HEK293 (cell line): ENCODE measurements around the gene AP1G2.

Experiments
- CTCF ChIA-PET: fragments of 350-600 bp; formaldehyde crosslinking; extraction: SDS; loops from one replicate; lab custom pipeline; 2021; ENCODE audit warnings: antibody characterized with exemption; lab: Yijun Ruan, JAX
- POLR2A ChIA-PET: fragments of 300-600 bp; formaldehyde crosslinking; extraction: SDS; loops from one replicate; lab custom pipeline; 2020; ENCODE audit warnings: antibody characterized with exemption, inconsistent platforms; lab: Yijun Ruan, JAX
- H3K27ac ChIP-seq: fragments of 200-500 bp; sonication (Bioruptor generic); 2 replicates; pipeline ENCODE4 v1.5.1; 2014; ENCODE audit warnings: low read depth, low read length, control low read depth, inconsistent platforms; ENCODE audit errors: extremely low read depth
- H3K36me3 ChIP-seq, 2 experiments: fragments of 200-500 bp in 1 of 2; sonication (Bioruptor generic) in 1 of 2; 1 replicate in 1 of 2; 2 replicates in 1 of 2; pipeline ENCODE4 v1.5.1; 2014 to 2017; ENCODE audit warnings: inconsistent platforms in 2 of 2, low read length in 2 of 2; ENCODE audit not compliant: control insufficient read depth in 2 of 2, insufficient read depth in 1 of 2
- H3K4me1 ChIP-seq: fragments of 200-500 bp; sonication (Bioruptor generic); 2 replicates; pipeline ENCODE4 v1.5.1; 2014; ENCODE audit warnings: mild to moderate bottlenecking, low read length, inconsistent platforms; ENCODE audit not compliant: control insufficient read depth, insufficient read depth
- H3K4me3 ChIP-seq: 2 replicates; pipeline ENCODE4 v1.5.1; 2011; ENCODE audit warnings: low read depth, mild to moderate bottlenecking, control low read depth, low read length, moderate library complexity
- H3K9me3 ChIP-seq: fragments of 200-500 bp; sonication (Bioruptor generic); 2 replicates; pipeline ENCODE4 v1.5.1; 2014; ENCODE audit warnings: low read depth, low read length, inconsistent platforms; ENCODE audit not compliant: control insufficient read depth, insufficient read depth
- GFI1B ChIP-seq: fragments of 450-650 bp; formaldehyde crosslinking; IDR thresholded peaks from 2 replicates; pipeline ENCODE4 v1.5.1; 2016; ENCODE audit warnings: missing biosample characterization, missing genetic modification characterization
- GLIS2 ChIP-seq: fragments of 450-650 bp; formaldehyde crosslinking; IDR thresholded peaks from 2 replicates; pipeline ENCODE4 v1.5.1; 2016; ENCODE audit warnings: missing biosample characterization, missing genetic modification characterization
- KLF8 ChIP-seq: fragments of 450-650 bp; formaldehyde crosslinking; IDR thresholded peaks from 2 replicates; pipeline ENCODE4 v1.5.1; 2016; ENCODE audit warnings: missing biosample characterization, missing genetic modification characterization
- MZF1 ChIP-seq: fragments of 450-650 bp; formaldehyde crosslinking; IDR thresholded peaks from 2 replicates; pipeline ENCODE4 v1.5.1; 2017; ENCODE audit warnings: missing biosample characterization, missing genetic modification characterization, borderline replicate concordance
- OVOL3 ChIP-seq: fragments of 450-650 bp; formaldehyde crosslinking; IDR thresholded peaks from 2 replicates; pipeline ENCODE4 v1.5.1; 2016; ENCODE audit warnings: missing biosample characterization, missing genetic modification characterization
- RBAK ChIP-seq: fragments of 450-650 bp; formaldehyde crosslinking; IDR thresholded peaks from 2 replicates; pipeline ENCODE4 v1.5.1; 2016; ENCODE audit warnings: missing biosample characterization, missing genetic modification characterization
- REPIN1 ChIP-seq: fragments of 450-650 bp; formaldehyde crosslinking; IDR thresholded peaks from 2 replicates; pipeline ENCODE4 v1.5.1; 2017; ENCODE audit warnings: missing biosample characterization, missing genetic modification characterization, low read depth
- ZBTB1 ChIP-seq: fragments of 450-650 bp; formaldehyde crosslinking; IDR thresholded peaks from 2 replicates; pipeline ENCODE4 v1.5.1; 2016; ENCODE audit warnings: missing biosample characterization, missing genetic modification characterization
- ZIC2 ChIP-seq: fragments of 450-650 bp; formaldehyde crosslinking; IDR thresholded peaks from 2 replicates; pipeline ENCODE4 v1.5.1; 2016; ENCODE audit warnings: missing biosample characterization, missing genetic modification characterization
- ZNF114 ChIP-seq: fragments of 450-650 bp; formaldehyde crosslinking; IDR thresholded peaks from 2 replicates; pipeline ENCODE4 v1.5.0; 2017; ENCODE audit warnings: missing biosample characterization, missing genetic modification characterization
- ZNF155 ChIP-seq: fragments of 450-650 bp; formaldehyde crosslinking; IDR thresholded peaks from 2 replicates; pipeline ENCODE4 v1.5.1; 2016; ENCODE audit warnings: missing biosample characterization, missing genetic modification characterization
- ZNF221 ChIP-seq: fragments of 450-650 bp; formaldehyde crosslinking; IDR thresholded peaks from 2 replicates; pipeline ENCODE4 v1.5.1; 2017; ENCODE audit warnings: missing biosample characterization, missing genetic modification characterization, borderline replicate concordance
- ZNF311 ChIP-seq: fragments of 450-650 bp; formaldehyde crosslinking; IDR thresholded peaks from 2 replicates; pipeline ENCODE4 v1.5.1; 2017; ENCODE audit warnings: missing biosample characterization, missing genetic modification characterization, borderline replicate concordance
- ZNF747 ChIP-seq: fragments of 450-650 bp; formaldehyde crosslinking; IDR thresholded peaks from 2 replicates; pipeline ENCODE4 v1.5.1; 2016; ENCODE audit warnings: missing biosample characterization, missing genetic modification characterization
- ZSCAN18 ChIP-seq: fragments of 450-650 bp; formaldehyde crosslinking; IDR thresholded peaks from 2 replicates; pipeline ENCODE4 v1.5.1; 2016; ENCODE audit warnings: missing biosample characterization, missing genetic modification characterization
- TF ChIP-seq, protein P1 (sequence below): fragments of 450-650 bp; formaldehyde crosslinking; IDR thresholded peaks from 2 replicates; pipeline ENCODE4 v1.5.1; 2016; ENCODE audit warnings: missing biosample characterization, missing genetic modification characterization
- TF ChIP-seq, protein P2 (sequence below): fragments of 450-650 bp; formaldehyde crosslinking; IDR thresholded peaks from 2 replicates; pipeline ENCODE4 v1.5.1; 2016; ENCODE audit warnings: missing biosample characterization, missing genetic modification characterization, low read depth

Gene AP1G2

DNA sequence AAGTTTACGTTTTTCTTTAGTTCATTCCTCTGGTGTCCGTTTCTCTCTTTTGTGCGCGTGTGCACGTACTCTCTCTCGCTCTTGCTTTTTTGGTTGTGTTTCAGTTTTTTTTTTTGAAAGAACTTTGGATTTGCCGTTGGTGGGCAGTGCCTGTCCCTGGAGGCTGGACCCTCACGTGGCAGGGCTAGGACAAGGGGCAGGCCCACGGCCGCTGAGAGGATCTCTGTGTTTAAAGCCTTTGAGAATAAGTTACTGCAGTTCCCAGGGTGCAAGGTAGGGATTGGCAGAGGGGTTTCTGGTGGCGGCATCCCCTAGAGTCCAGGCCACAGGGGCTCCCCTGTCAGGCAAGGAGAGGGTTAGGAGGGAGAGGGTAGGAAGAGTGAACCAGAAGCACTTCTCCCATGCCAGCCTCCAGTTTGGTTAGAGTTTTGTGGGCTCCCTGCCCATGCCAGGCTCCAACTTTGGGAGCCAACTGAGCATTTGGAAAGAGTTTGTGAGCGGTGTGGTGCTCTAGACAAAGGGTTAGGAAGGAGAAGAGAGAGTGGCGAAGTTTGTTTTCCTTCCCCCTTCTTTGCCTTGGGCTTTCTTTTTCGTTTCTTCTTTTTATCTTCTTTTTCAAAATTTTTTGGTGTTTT is 46.6 kb downstream of the AP1G2 start:
- TF ChIP-seq GFI1B (tag by site-specific recombination) (no peak), REPIN1 (no peak), KLF8 (tag by site-specific recombination) (no peak), ZNF155 (tag by site-specific recombination) (no peak)
- TF ChIP-seq, protein P1, sequence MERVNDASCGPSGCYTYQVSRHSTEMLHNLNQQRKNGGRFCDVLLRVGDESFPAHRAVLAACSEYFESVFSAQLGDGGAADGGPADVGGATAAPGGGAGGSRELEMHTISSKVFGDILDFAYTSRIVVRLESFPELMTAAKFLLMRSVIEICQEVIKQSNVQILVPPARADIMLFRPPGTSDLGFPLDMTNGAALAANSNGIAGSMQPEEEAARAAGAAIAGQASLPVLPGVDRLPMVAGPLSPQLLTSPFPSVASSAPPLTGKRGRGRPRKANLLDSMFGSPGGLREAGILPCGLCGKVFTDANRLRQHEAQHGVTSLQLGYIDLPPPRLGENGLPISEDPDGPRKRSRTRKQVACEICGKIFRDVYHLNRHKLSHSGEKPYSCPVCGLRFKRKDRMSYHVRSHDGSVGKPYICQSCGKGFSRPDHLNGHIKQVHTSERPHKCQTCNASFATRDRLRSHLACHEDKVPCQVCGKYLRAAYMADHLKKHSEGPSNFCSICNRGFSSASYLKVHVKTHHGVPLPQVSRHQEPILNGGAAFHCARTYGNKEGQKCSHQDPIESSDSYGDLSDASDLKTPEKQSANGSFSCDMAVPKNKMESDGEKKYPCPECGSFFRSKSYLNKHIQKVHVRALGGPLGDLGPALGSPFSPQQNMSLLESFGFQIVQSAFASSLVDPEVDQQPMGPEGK (tag by site-specific recombination) = no peak
- TF ChIP-seq, protein P2, sequence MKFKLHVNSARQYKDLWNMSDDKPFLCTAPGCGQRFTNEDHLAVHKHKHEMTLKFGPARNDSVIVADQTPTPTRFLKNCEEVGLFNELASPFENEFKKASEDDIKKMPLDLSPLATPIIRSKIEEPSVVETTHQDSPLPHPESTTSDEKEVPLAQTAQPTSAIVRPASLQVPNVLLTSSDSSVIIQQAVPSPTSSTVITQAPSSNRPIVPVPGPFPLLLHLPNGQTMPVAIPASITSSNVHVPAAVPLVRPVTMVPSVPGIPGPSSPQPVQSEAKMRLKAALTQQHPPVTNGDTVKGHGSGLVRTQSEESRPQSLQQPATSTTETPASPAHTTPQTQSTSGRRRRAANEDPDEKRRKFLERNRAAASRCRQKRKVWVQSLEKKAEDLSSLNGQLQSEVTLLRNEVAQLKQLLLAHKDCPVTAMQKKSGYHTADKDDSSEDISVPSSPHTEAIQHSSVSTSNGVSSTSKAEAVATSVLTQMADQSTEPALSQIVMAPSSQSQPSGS (tag by site-specific recombination) = no peak
- Histone ChIP-seq H3K4me3 (no peak overlapping the region), H3K36me3 (peaks cover 0 to 5% of the 10 kb centered on the region in 2 experiments; a peak in 1 of 3 replicates), H3K4me1 (no peaks in the 10 kb centered on the region), H3K27ac (no peak overlapping the region), H3K9me3 (no peaks in the 10 kb centered on the region)
- ChIA-PET POLR2A (no interaction called here), CTCF (interaction anchor here (0.6 to 1.3 kb wide), 3 partner anchors 18 to 51 kb away, joined by 3 to 4 read pairs (median 3); no protein-coding TSS in a partner anchor)

GRCh38 chr14:23518709-23519108 is 48.9 kb downstream of the AP1G2 start:
- Histone ChIP-seq H3K9me3 (no peaks in the 10 kb centered on the region), H3K36me3 (no peaks in the 10 kb centered on the region)
- TF ChIP-seq ZNF221 (tag by site-specific recombination) (no peak), ZIC2 (tag by site-specific recombination) (0 out of 2 replicates have a peak, but pooled peaks have one; percentile 9), ZNF747 (tag by site-specific recombination) (no peak)
- TF ChIP-seq, all 188 proteins: peak for 1
- H3K27ac ChIP-seq = no peak overlapping the region
- no peak overlapping the region for H3K4me3 ChIP-seq
- ChIA-PET CTCF (no interaction called here), POLR2A (no interaction called here)
- no peaks in the 10 kb centered on the region for H3K4me1 ChIP-seq

- ChIA-PET POLR2A (no interaction called here), CTCF (interaction anchor here (0.7 kb wide), 1 partner anchor 19 kb away, joined by 4 read pairs; no protein-coding TSS in a partner anchor)
- Histone ChIP-seq H3K4me1 (no peaks in the 10 kb centered on the region), H3K4me3 (no peak overlapping the region), H3K9me3 (no peaks in the 10 kb centered on the region), H3K36me3 (no peaks in the 10 kb centered on the region), H3K27ac (no peak overlapping the region)
- no peak for TF ChIP-seq ZNF311
- no peak for TF ChIP-seq ZBTB1 (tag by site-specific recombination)
- TF ChIP-seq RBAK (tag by site-specific recombination) = no peak
- TF ChIP-seq ZNF114 = no peak
- TF ChIP-seq OVOL3 (tag by site-specific recombination) = no peak
- TF ChIP-seq GLIS2 (tag by site-specific recombination) = no peak
- TF ChIP-seq ZSCAN18 (tag by site-specific recombination) = no peak
- no peak for TF ChIP-seq MZF1 (tag by site-specific recombination)
These were observed 49.8 kb downstream of the AP1G2 start for GRCh38 chr14:23517650-23518326.
